22Rv1 (cell line): ENCODE measurements around the gene STARD9.

Experiments used
- CTCF ChIP-seq: fragments of 450-650 bp; IDR thresholded peaks from 2 replicates; pipeline ENCODE4 v1.5.1; 2017; ENCODE audit warnings: mild to moderate bottlenecking
- ZFX ChIP-seq: fragments of 450-650 bp; IDR thresholded peaks from 2 replicates; pipeline ENCODE4 v1.6.1; 2017; ENCODE audit warnings: antibody characterized with exemption, borderline replicate concordance

- TF ChIP-seq CTCF (no peak), ZFX (no peak)
Measured at GRCh38 chr15:42760759-42761158, 185.4 kb downstream of the STARD9 start.
